Prostate gland (tissue), 2 donors: Measurements from ENCODE around the gene PIP4P1. TPM values are rescaled to one million over a fixed set of nuclear protein-coding genes. Genes with fewer than 3 reads are reported as not detected.

ENCODE experiments used
- DNase-seq: peaks from one replicate; pipeline ENCODE4 v3.0.0-alpha.2; 2019; ENCODE audit warnings: low spot score
- H3K27ac ChIP-seq, 2 donors: fragments of 200-600 bp; sonication (generic); 2 replicates each; pipeline ENCODE4 v1.5.1; 2017 to 2019
- H3K27me3 ChIP-seq: fragments of 200-600 bp; sonication (generic); replicated peaks from 2 replicates; pipeline ENCODE4 v1.5.1; 2019; ENCODE audit not compliant: insufficient read depth
- H3K36me3 ChIP-seq, 2 donors: fragments of 200-600 bp; sonication (generic); 1 replicate in 1 of 2; 2 replicates in 1 of 2; pipeline versions ENCODE4 v1.5.1 to v1.8.1; 2017 to 2019
- H3K4me1 ChIP-seq: fragments of 200-600 bp; sonication (generic); replicated peaks from 2 replicates; pipeline ENCODE4 v1.5.1; 2019
- H3K4me3 ChIP-seq, 2 donors: fragments of 200-600 bp; sonication (generic); 2 replicates each; pipeline ENCODE4 v1.5.1; 2017 to 2019
- H3K9me3 ChIP-seq: fragments of 200-600 bp; sonication (generic); 2 replicates; pipeline ENCODE4 v1.5.1; 2017
- CTCF ChIP-seq, 4 experiments: fragments of 200-600 bp in 2 of 4; fragments of 450-650 bp in 2 of 4; sonication (generic) in 2 of 4; IDR thresholded peaks; 1 replicate in 3 of 4; 2 replicates in 1 of 4; pipeline ENCODE4 v1.5.1; 2016 to 2019; ENCODE audit warnings: antibody characterized with exemption in 4 of 4, mild to moderate bottlenecking in 2 of 4, moderate library complexity in 2 of 4
- POLR2A ChIP-seq: fragments of 450-650 bp; IDR thresholded peaks from one replicate; pipeline ENCODE4 v1.6.1; 2016; ENCODE audit warnings: antibody characterized with exemption, mild to moderate bottlenecking
- POLR2AphosphoS5 ChIP-seq: sonication (generic); formaldehyde crosslinking; IDR thresholded peaks from one replicate; pipeline ENCODE4 v1.6.1; 2017; ENCODE audit warnings: antibody characterized with exemption
- WGBS: methylation state at CpG from one replicate; pipeline ENCODE4 v1.1.5; 2018; 5-methylcytosine and 5-hydroxymethylcytosine counted together
- intact Hi-C: fragments of 100-400 bp; cut with DNase I; formaldehyde crosslinking; loops from one replicate; pipeline ENCODE4 v1.14.2; 2022
- total RNA-seq, 2 donors: library from RNA; depleted of rRNA; stranded (reverse); fragments of >200 nt; gene quantifications; one replicate each; pipeline ENCODE4 v1.1.0, GENCODE V29; 2016

Gene PIP4P1
- total RNA-seq, 2 donors from 2014 or later: 24.8 to 37.8 TPM

GRCh38 chr14:20441461-20441860 lies 19.8 kb downstream of the PIP4P1 start:
- Histone ChIP-seq H3K4me1 (no peaks in the 10 kb centered on the region), H3K9me3 (no peaks in the 10 kb centered on the region), H3K27me3 (no peaks in the 10 kb centered on the region), H3K4me3 (no peak overlapping the region), H3K36me3 (peaks cover 0 to 1% of the 10 kb centered on the region in 2 donors), H3K27ac (no peak overlapping the region)
- intact Hi-C loops: no loop called here
- TF ChIP-seq CTCF (IDR thresholded peaks at IDR 0.05): no peak
- no peak for TF ChIP-seq POLR2A
- no peak for TF ChIP-seq POLR2AphosphoS5
- no peak for DNase-seq
- 98% methylated on average over 2 of the region's 2 CpGs for WGBS

DNA sequence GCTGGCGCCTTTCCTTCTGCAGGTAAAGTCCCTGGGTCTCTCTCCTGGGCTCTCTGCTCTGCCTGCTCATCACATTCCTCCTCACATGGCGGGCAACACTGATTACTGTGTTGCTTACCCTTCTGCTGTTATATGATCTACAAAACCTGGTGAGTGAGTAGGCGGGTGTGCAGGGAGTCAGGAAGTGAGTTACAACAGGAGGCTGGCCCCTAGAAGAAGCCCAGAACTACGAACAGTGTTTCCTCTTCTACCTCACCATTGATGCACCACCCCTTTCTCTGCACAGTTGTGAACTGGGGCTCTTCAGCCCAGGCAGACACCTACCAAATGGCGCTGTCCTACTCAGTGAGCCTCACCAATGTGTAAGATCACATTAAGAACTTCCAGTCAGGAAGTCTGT lies 20.4 kb downstream of the PIP4P1 start:
- H3K4me3 ChIP-seq: no peak overlapping the region
- no peaks in the 10 kb centered on the region for H3K4me1 ChIP-seq
- no peaks in the 10 kb centered on the region for H3K9me3 ChIP-seq
- no peaks in the 10 kb centered on the region for H3K27me3 ChIP-seq
- H3K36me3 ChIP-seq: no peaks in the 10 kb centered on the region
- no peak for DNase-seq
- TF ChIP-seq POLR2AphosphoS5 (no peak), POLR2A (no peak), CTCF (IDR thresholded peaks at IDR 0.05) (no peak)
- H3K27ac ChIP-seq: no peak overlapping the region
- intact Hi-C loops: no loop called here
- WGBS: 65% methylated on average over 5 of the region's 5 CpGs

- 84% methylated on average over 5 of the region's 5 CpGs for WGBS
- TF ChIP-seq POLR2AphosphoS5 (no peak), POLR2A (no peak), CTCF (IDR thresholded peaks at IDR 0.05) (no peak)
- Histone ChIP-seq H3K9me3 (no peaks in the 10 kb centered on the region), H3K4me1 (no peaks in the 10 kb centered on the region), H3K27me3 (no peaks in the 10 kb centered on the region), H3K36me3 (no peaks in the 10 kb centered on the region), H3K4me3 (no peak overlapping the region), H3K27ac (no peak overlapping the region)
- DNase-seq: no peak
- intact Hi-C loops: no loop called here
Observed at GRCh38 chr14:20440465-20440864, 20.8 kb downstream of the PIP4P1 start.

- Histone ChIP-seq H3K27me3 (no peaks in the 10 kb centered on the region), H3K36me3 (no peaks in the 10 kb centered on the region), H3K27ac (no peak overlapping the region), H3K9me3 (no peaks in the 10 kb centered on the region), H3K4me1 (no peaks in the 10 kb centered on the region), H3K4me3 (no peak overlapping the region)
- no peak for TF ChIP-seq CTCF (IDR thresholded peaks at IDR 0.05)
- TF ChIP-seq POLR2AphosphoS5: no peak
- TF ChIP-seq POLR2A: no peak
- DNase-seq: no peak
- intact Hi-C loops: no loop called here
- 87% methylated on average over 7 of the region's 7 CpGs for WGBS
Observed at GRCh38 chr14:20438664-20439063, 22.6 kb downstream of the PIP4P1 start.

DNA sequence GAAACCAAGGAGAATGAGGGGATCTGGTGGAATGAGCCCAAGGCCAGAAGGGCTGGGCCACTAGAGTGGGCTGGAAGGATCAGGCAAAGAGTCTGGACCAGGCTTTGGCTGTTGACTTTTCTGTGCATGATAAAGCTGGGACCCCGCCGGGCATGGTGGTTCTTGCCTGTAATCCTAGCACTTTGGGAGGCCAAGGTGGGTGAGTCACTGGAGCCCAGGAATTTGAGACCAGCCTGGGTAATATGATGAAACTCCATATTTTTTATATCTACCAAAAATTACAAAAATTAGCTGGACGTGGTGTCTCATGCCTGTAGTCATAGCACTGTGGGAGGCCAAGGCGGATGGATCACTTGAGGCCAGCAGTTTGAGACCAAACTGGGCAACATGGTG lies 24.9 kb downstream of the PIP4P1 start:
- Histone ChIP-seq H3K27me3 (no peaks in the 10 kb centered on the region), H3K4me3 (no peak overlapping the region), H3K9me3 (no peaks in the 10 kb centered on the region), H3K4me1 (no peaks in the 10 kb centered on the region), H3K36me3 (no peaks in the 10 kb centered on the region), H3K27ac (no peak overlapping the region)
- TF ChIP-seq POLR2AphosphoS5: no peak
- TF ChIP-seq POLR2A: no peak
- no peak for TF ChIP-seq CTCF (IDR thresholded peaks at IDR 0.05)
- intact Hi-C loops: no loop called here
- DNase-seq: no peak
- 88% methylated on average over 4 of the region's 4 CpGs for WGBS
